ENCODE measurements around the gene OCIAD2.
A peak's percentile ranks its signal among the peaks of the same experiment; 100 is the strongest.
"Not testable (repeated sequence)": the region's sequence is repeated elsewhere in the genome, so short reads cannot be mapped to it uniquely, and the experiment has no call there.

Gene OCIAD2

GRCh38 chr4:48906206-48907173 is at the start of gene OCIAD2:
Gene OCIAD2 (minus strand): TSS chr4:48906774. CDS start chr4:48904549, 2,225 bp downstream.
- DNase-seq (ENCODE audit: low spot score), result peak; percentile 90

GRCh38 chr4:48954314-48954713 is 47.7 kb upstream of the OCIAD2 start:
- DNase-seq (ENCODE audit: low spot score), result no peak

GRCh38 chr4:48949518-48950219 is 43.1 kb upstream of the OCIAD2 start:
- peak; percentile 81 for DNase-seq (ENCODE audit: low spot score)

- DNase-seq (ENCODE audit: low spot score), result no peak
Observed at GRCh38 chr4:48949086-48949485, 42.5 kb upstream of the OCIAD2 start.

GRCh38 chr4:48947731-48948130 is 41.2 kb upstream of the OCIAD2 start:
- no peak for DNase-seq (ENCODE audit: low spot score)

- no peak for DNase-seq (ENCODE audit: low spot score)
Observed at GRCh38 chr4:48945981-48946380, 39.4 kb upstream of the OCIAD2 start.

GRCh38 chr4:48944756-48945241 is 38.2 kb upstream of the OCIAD2 start:
- peak; percentile 41 for DNase-seq (ENCODE audit: low spot score)

GRCh38 chr4:48944252-48944651 is 37.7 kb upstream of the OCIAD2 start:
- DNase-seq (ENCODE audit: low spot score), result peak; percentile 74

GRCh38 chr4:48943387-48943786 is 36.8 kb upstream of the OCIAD2 start:
- DNase-seq (ENCODE audit: low spot score), result peak; percentile 59

GRCh38 chr4:48939785-48940184 is 33.2 kb upstream of the OCIAD2 start:
- DNase-seq (ENCODE audit: low spot score), result peak; percentile 95

GRCh38 chr4:48938831-48939230 is 32.3 kb upstream of the OCIAD2 start:
- DNase-seq (ENCODE audit: low spot score), result no peak

- DNase-seq (ENCODE audit: low spot score), result no peak
Observed at GRCh38 chr4:48937033-48937432, 30.5 kb upstream of the OCIAD2 start.

- no peak for DNase-seq (ENCODE audit: low spot score)
Observed at GRCh38 chr4:48931459-48931858, 24.9 kb upstream of the OCIAD2 start.

GRCh38 chr4:48930654-48931053 is 24.1 kb upstream of the OCIAD2 start:
- DNase-seq (ENCODE audit: low spot score), result no peak

GRCh38 chr4:48924416-48924815 is 17.8 kb upstream of the OCIAD2 start:
- DNase-seq (ENCODE audit: low spot score), result no peak

GRCh38 chr4:48923065-48923464 is 16.5 kb upstream of the OCIAD2 start:
- not testable (repeated sequence) for DNase-seq (ENCODE audit: low spot score)

GRCh38 chr4:48914311-48914710 is 7.7 kb upstream of the OCIAD2 start:
- peak; percentile 12 for DNase-seq (ENCODE audit: low spot score)

- DNase-seq (ENCODE audit: low spot score), result peak; percentile 93
Observed at GRCh38 chr4:48913346-48913745, 6.8 kb upstream of the OCIAD2 start.

GRCh38 chr4:48912349-48912748 is 5.8 kb upstream of the OCIAD2 start:
- no peak for DNase-seq (ENCODE audit: low spot score)

GRCh38 chr4:48910511-48910910 is 3.9 kb upstream of the OCIAD2 start:
- peak; percentile 88 for DNase-seq (ENCODE audit: low spot score)

- DNase-seq (ENCODE audit: low spot score), result peak; percentile 100
Observed at GRCh38 chr4:48909697-48910096, 3.1 kb upstream of the OCIAD2 start.

GRCh38 chr4:48908687-48909086 is 2.1 kb upstream of the OCIAD2 start:
- DNase-seq (ENCODE audit: low spot score), result no peak
